Ammon's horn (tissue), 1 donor: Measurements from ENCODE around the gene CTBP1.

Experiments used
- DNase-seq: peaks from one replicate; pipeline ENCODE4 v3.0.0-alpha.2; 2016; ENCODE audit warnings: low spot score

Gene CTBP1

GRCh38 chr4:1195109-1195671 lies 53.7 kb downstream of the CTBP1 start:
- DNase-seq = no peak

DNA sequence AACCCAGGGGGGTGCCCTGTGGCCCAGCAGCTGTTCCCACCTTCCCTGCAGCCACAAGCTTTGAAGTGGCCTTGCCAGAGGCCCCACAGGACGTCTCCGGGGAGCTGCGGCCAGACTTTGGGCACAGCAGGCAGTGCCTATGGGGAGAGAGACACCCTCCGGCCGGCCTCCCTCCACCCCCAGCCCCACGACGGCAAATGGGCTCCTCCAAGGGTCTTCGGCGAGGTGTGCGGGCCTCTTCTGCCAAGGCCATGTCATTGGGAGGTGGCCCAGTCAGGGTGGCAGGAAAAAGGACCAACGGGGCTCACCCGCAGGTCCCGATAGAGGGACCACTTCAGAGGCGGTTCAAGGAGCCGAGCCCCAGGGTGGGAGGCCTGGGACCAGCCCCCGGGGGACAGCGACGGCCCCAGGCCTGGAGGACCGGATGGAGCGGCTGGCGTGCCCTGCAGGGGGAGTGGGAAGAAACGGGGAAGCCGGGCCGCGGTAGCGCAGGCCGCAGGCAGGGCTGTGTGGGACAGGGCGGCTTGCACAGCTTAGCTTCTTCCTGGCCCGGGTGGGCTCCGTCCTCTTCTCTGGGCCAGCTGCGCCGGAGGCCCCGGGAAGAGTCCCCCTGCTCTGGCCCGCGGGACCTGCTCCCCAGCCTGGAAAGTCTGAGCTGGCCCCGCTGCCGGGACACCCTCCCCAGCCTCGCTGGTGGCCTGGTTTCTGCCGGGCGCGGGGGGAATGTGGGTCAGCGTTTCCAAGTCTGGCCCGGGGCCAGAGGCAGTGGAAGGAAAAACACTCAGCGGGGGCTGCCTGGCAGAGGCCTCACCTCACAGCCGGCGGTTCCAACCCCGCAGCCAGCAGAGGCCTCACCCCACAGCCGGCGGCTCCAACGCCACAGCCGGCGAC lies 54.7 kb downstream of the CTBP1 start:
- DNase-seq = no peak

GRCh38 chr4:1193206-1194009 lies 55.5 kb downstream of the CTBP1 start:
- DNase-seq = no peak

- DNase-seq = no peak
These were observed 56.3 kb downstream of the CTBP1 start for GRCh38 chr4:1192493-1193205.

DNA sequence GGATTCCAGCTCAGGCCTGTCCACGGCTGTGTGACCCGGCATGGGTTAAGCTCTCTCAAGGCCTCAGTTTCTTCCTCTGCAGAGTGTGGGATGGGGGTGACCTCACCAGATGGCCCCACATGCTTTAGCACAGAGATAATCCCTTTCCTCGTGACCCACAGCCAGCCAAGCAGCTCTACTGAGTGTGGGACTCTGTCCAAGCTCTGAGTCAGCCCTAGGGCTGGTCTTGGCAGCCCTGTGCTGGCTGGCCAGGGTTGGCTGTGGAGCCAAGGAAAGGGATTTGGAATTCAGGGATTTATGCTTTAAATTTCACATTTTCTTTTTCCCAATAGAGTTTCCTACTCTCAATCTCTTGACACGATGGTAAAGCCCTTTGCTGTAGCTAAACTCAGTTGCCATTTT lies 56.8 kb downstream of the CTBP1 start:
- DNase-seq = peak; percentile 92

GRCh38 chr4:1191621-1192020 lies 57.3 kb downstream of the CTBP1 start:
- DNase-seq = no peak

DNA sequence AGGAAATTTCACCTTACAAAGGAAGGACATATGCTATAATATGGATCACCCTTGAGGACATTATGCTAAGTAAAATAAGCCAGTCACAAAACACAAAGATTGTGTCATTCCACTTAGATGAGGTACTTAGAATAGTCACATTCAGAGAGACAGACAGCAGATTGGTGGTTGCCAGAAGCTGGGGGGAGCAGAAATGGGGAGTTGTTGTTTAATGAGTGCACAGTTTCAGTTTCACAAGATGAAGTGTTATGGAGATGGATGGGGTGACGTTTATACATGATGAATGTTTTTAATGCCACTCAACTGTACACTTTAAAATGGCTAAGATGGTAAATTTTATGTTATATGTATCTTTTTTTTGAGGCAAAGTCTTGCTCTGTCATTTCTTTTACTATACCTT lies 61.7 kb downstream of the CTBP1 start:
- DNase-seq = no peak

GRCh38 chr4:1183985-1184773 lies 64.8 kb downstream of the CTBP1 start:
- no peak for DNase-seq

- no peak for DNase-seq
These were observed 66.6 kb downstream of the CTBP1 start for GRCh38 chr4:1182313-1182712.

DNA sequence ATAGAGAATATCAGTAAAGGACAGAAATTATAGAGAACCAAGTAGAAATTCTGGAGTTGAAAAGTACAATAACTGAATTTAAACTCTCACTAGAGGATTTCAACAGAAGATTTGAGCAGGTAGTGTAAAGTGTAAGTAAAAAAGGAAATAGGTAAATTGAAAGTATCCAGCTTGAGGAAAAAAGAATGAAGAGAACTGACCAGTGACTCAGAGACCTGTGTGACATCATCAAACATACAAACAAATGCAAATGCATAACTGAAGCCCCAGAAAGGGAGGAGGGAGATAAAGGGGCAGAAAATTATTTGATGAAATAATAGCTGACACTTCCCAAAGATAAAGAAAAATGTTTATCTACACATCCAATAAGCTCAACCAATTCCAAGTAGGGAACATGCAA lies 68.3 kb downstream of the CTBP1 start:
- DNase-seq = no peak

GRCh38 chr4:1179976-1180375 lies 69.0 kb downstream of the CTBP1 start:
- no peak for DNase-seq

- DNase-seq = no peak
These were observed 69.9 kb downstream of the CTBP1 start for GRCh38 chr4:1179089-1179441.

DNA sequence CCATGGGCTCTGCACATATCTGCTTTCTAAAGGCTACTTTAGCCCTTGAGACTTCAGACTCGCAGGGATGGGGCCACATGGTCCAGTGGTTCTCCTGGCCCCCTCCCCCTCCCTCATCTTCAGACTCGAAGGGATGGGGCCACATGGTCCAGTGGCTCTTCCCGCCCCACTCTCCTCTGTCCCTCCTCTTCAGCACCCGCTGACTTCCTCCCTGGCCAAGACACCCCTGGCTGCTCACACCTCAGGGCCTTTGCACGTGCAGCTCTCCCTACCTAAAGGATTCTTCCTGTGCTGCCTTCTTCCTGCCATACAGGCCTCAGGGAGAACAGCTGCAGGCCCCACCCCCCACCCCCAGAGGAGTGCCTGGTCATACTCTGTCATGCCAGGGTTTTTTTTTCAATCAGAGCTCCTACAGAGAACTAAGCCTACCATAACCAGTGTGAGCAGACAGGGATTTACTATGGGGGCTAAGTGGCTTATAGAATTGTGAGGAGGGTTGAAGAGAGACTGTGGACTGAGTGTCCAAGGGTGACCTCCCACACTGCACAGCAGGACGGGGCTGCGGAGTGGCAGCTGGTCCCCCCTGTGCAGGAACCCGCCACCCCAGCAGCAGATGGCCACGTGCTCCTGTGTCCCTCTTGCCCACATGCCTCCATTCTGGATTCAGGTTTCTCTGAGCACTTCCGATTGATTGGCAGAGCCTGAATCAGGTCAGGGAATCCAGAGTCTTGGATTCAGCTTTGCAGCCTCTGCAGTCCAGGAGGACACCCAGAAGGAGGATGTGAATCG lies 70.4 kb downstream of the CTBP1 start:
- DNase-seq = no peak

- DNase-seq = no peak
These were observed 71.4 kb downstream of the CTBP1 start for GRCh38 chr4:1177274-1178141.

DNA sequence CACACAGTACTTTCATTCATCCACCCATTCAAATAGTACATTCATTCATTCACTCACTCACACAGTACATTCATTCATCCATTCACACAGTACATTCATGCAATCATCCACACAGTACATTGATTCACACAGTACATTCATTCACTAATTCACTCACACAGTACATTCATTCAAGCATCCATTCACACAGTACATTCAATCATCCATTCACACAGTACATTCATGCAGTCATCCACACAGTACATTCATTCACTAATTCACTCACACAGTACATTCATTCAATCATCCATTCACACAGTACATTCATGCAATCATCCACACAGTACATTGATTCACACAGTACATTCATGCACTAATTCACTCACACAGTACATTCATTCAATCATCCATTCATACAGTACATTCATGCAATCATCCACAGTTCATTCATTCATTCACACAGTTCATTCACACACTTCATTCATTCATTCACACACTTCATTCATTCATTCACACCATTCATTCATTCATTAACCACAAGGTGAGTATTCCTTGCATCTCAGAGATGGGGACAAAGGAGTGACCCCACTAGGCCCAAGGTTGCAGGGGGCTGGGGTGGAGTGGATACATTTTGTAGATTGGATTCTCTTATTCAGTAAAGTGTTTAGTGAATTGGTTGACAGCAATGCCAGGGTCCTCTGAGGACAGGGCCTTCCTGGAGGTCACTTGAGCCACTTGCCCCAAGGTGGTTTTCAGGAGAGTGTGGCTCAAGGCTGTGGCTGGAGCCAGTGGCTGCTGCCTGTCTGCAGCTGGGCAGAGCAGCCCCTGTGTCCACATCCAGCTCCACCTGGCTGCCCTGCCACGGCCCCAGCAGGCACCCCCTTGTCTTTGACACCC lies 72.3 kb downstream of the CTBP1 start:
- peak; percentile 56 for DNase-seq

DNA sequence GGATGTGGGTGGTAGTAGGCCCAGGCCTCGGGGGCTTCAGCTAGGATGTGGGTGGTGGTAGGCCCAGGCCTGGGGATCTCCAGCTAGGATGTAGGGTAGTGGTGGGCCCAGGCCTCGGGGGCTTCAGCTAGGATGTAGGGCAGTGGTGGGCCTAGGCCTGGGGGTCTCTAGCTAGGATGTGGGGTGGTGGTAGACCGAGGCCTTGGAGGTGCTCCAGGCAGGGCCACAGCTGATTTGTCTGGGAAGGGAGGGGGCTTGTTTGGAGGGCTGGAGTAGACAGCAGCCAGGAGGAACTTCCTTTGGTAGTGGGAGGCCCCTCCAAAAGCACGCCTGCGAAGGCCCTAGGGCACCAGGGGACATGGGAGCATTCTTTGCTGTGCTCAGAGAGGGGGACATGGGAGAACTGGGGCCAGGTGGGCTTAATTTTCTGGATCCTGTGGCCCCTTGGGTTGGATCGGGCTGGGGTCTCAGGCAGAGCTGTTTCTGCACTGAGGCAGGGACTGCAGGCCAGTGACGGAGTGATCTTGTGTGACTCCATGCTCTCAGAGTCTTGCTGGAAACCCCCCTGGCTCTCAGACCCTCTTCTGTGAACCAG lies 73.2 kb downstream of the CTBP1 start:
- no peak for DNase-seq

DNA sequence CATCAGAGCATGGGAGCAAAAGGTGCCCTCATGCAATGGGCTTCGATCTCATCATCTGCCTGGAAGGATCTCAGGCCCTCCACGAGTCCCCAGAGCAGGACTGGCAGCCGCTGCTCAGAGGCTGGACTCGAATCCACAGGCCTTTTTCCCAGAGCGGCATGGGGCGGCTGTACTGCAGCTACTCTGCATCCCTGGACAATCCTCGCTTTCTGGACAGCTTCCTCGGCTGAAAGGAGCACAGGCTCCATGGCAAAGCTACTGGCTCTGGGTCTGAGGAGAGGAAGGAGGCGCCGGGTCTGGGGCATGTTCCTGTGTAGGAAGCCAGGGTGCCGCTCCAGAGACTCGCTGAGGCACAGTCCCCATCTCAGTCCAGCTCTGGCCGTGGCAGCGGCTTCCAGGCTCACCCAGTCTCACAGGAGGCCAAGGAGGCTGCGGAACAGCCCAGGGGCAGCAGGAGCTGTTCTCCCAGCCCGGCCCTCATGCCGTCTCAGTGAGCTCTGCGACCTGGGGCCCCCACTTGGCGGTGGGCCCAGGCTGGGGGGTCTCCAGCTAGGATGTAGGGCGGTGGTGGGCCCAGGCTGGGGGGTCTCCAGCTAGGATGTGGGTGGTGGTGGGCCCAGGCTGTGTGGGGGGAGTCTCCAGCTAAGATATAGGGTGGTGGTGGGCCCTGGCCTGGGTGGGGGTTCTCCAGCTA lies 73.8 kb downstream of the CTBP1 start:
- DNase-seq = no peak
